ENCODE results near the gene SPACA9.

Gene SPACA9

DNA sequence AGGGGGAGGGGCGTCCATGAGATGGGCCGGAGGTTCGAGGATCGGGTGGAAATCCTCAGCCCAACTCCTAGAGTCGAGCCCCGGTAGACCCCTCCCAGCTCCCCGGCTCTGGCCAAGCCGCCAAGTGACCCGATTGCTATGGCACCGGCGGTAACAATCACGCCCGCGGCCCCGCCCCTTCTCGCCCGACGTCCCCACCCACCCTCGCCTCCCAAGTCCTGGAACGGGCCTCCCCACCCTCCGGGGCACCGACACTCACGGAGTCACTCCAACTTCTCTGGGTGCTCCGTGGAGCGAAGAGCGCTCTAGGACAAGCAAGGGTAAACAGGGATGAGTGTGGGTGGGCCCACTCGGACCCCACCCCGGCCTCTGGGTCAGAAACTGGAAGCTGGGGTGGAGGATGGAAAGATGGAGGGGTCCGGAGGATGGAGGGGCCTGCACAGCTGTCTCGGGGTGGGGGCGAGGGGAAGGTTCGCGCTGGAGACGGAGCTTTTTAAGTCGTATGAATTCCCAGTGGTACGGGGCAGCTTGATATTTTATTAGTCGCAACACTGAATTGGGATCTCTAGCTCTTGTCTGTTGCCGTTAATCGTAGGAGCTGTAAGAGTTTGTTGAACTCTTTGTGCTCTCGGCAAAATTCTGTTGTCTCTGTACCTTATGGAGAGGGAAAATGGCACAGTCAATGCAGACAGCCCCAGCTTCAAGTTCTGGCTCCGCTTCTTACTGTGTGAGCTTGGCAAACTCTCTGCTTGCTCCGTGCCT, at the start of gene SPACA9:
TSS of gene SPACA9 (plus strand) at position 204 of the 762 bp plus-strand sequence. CDS start 5,050 bp downstream, outside the sequence.
- Histone ChIP-seq H3K4me1 (ENCODE audit: insufficient read depth, insufficient read length) (peaks cover 9% of the 10 kb centered on the region), H3K27me3 (ENCODE audit: insufficient read depth, insufficient read length) (peaks cover 36% of the 10 kb centered on the region), H3K36me3 (ENCODE audit: insufficient read depth, insufficient read length, low read length) (no peaks in the 10 kb centered on the region), H3K9ac (ENCODE audit: insufficient read length, low read depth) (peak within 1 kb of the TSS; percentile 83), H3K4me3 (ENCODE audit: insufficient read length, low read depth) (peak within 1 kb of the TSS; percentile 82), H3K9me3 (ENCODE audit: insufficient read depth, low read length) (no peaks in the 10 kb centered on the region)
- TF ChIP-seq YY1 (IDR thresholded peaks at IDR 0.05; ENCODE audit: insufficient read depth, insufficient read length) (no peak), SUZ12 (IDR thresholded peaks at IDR 0.05; ENCODE audit: extremely low read depth, insufficient read depth, insufficient read length) (no peak), ZNF274 (IDR thresholded peaks at IDR 0.05; ENCODE audit: low read depth, low read length) (no peak)
- DNase-seq (ENCODE audit: low read depth, low spot score), result no peak

DNA sequence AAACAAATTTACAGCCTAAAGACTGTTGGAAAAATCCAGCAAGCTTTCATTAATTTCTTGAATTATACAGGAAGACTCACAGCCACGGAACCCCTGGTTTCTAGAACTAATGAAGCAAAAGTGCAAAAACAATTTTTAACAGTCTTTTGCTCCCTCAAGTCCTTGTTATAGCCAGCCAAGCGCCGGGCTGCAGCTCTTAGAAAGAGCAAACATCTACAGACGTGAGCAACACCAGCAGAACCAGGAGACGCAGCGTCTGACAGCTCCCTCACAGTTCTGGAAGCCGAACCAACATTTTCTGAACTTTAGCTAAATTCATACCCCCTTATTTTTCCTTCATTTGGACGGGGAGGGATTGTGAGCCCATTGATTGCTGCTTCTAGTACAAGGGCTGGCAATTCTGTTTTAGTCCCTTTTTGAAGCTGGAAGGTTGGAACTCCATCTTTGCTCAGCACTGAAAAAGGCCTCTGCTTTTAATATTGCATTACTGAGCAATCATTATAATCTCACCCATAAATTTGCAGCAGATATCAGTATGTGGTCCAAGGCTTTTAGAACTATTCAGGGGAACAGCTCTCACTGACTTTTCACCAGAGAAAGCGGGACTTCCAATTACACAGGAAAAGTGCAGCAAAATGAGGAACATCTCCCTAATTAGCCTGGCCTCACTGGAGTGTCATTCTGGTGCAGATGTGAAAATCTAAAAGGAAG, 46.4 kb upstream of the SPACA9 start:
- no peak overlapping the region for H3K9ac ChIP-seq (ENCODE audit: insufficient read length, low read depth)
- H3K4me1 ChIP-seq (ENCODE audit: insufficient read depth, insufficient read length), result no peaks in the 10 kb centered on the region
- H3K4me3 ChIP-seq (ENCODE audit: insufficient read length, low read depth), result no peak overlapping the region
- H3K36me3 ChIP-seq (ENCODE audit: insufficient read depth, insufficient read length, low read length), result no peaks in the 10 kb centered on the region
- no peaks in the 10 kb centered on the region for H3K9me3 ChIP-seq (ENCODE audit: insufficient read depth, low read length)
- no peaks in the 10 kb centered on the region for H3K27me3 ChIP-seq (ENCODE audit: insufficient read depth, insufficient read length)
- TF ChIP-seq ZNF274 (IDR thresholded peaks at IDR 0.05; ENCODE audit: low read depth, low read length) (no peak), SUZ12 (IDR thresholded peaks at IDR 0.05; ENCODE audit: extremely low read depth, insufficient read depth, insufficient read length) (no peak), YY1 (IDR thresholded peaks at IDR 0.05; ENCODE audit: insufficient read depth, insufficient read length) (no peak)
- no peak for DNase-seq (ENCODE audit: low read depth, low spot score)

DNA sequence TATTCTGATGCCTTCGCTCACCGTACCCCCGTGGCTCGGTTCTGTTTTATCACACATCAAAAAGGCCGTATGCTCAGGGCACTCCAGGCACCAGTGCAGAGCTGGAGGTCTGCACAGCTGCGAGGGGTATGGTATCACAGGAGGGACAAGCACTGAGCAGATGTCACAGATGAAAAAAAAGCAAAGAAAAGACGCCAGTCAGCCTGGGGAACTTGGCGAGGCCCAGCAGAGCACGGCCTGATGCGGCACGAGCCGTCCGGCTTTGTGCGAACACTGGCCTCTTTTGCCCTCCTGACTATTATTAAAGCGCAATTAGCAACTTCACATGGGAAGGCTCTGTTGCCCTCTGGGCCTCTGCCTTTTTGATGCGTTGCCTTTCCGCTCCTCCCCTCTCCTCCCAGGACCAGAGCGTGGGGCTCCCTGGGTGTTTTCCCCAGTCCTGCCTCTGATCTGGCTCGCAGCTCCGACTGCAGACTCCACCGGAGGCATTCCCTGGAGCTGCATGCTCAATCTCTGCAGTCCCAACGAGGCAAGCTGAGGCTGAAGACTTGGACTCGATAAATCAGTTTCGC, 45.1 kb upstream of the SPACA9 start:
- no peak overlapping the region for H3K4me3 ChIP-seq (ENCODE audit: insufficient read length, low read depth)
- H3K9me3 ChIP-seq (ENCODE audit: insufficient read depth, low read length), result no peaks in the 10 kb centered on the region
- no peak for DNase-seq (ENCODE audit: low read depth, low spot score)
- TF ChIP-seq ZNF274 (IDR thresholded peaks at IDR 0.05; ENCODE audit: low read depth, low read length) (no peak), YY1 (IDR thresholded peaks at IDR 0.05; ENCODE audit: insufficient read depth, insufficient read length) (no peak), SUZ12 (IDR thresholded peaks at IDR 0.05; ENCODE audit: extremely low read depth, insufficient read depth, insufficient read length) (no peak)
- no peaks in the 10 kb centered on the region for H3K27me3 ChIP-seq (ENCODE audit: insufficient read depth, insufficient read length)
- no peak overlapping the region for H3K9ac ChIP-seq (ENCODE audit: insufficient read length, low read depth)
- no peaks in the 10 kb centered on the region for H3K36me3 ChIP-seq (ENCODE audit: insufficient read depth, insufficient read length, low read length)
- no peaks in the 10 kb centered on the region for H3K4me1 ChIP-seq (ENCODE audit: insufficient read depth, insufficient read length)

DNA sequence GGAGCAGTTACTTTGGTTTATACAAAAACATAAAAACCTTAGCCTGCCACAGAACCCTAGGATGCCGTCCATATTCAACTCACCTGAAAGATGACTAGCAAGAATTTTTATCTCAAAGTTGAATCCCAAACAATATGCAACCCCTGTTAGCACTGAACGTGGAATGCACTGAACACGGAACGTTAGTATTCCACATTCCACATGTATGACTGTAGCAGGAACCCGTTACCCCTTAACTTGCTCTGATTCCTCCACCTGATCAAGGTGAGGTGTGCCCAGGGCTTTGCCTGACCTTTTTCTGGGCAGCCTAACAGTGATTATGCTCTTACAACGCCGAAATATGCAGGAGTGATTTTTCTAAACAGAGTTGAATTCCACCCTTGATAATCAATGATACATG, 44.4 kb upstream of the SPACA9 start:
- peaks cover 3% of the 10 kb centered on the region for H3K4me1 ChIP-seq (ENCODE audit: insufficient read depth, insufficient read length)
- H3K9me3 ChIP-seq (ENCODE audit: insufficient read depth, low read length), result no peaks in the 10 kb centered on the region
- H3K9ac ChIP-seq (ENCODE audit: insufficient read length, low read depth), result no peak overlapping the region
- DNase-seq (ENCODE audit: low read depth, low spot score), result no peak
- H3K36me3 ChIP-seq (ENCODE audit: insufficient read depth, insufficient read length, low read length), result no peaks in the 10 kb centered on the region
- no peak overlapping the region for H3K4me3 ChIP-seq (ENCODE audit: insufficient read length, low read depth)
- no peaks in the 10 kb centered on the region for H3K27me3 ChIP-seq (ENCODE audit: insufficient read depth, insufficient read length)
- TF ChIP-seq ZNF274 (IDR thresholded peaks at IDR 0.05; ENCODE audit: low read depth, low read length) (no peak), YY1 (IDR thresholded peaks at IDR 0.05; ENCODE audit: insufficient read depth, insufficient read length) (no peak), SUZ12 (IDR thresholded peaks at IDR 0.05; ENCODE audit: extremely low read depth, insufficient read depth, insufficient read length) (no peak)

DNA sequence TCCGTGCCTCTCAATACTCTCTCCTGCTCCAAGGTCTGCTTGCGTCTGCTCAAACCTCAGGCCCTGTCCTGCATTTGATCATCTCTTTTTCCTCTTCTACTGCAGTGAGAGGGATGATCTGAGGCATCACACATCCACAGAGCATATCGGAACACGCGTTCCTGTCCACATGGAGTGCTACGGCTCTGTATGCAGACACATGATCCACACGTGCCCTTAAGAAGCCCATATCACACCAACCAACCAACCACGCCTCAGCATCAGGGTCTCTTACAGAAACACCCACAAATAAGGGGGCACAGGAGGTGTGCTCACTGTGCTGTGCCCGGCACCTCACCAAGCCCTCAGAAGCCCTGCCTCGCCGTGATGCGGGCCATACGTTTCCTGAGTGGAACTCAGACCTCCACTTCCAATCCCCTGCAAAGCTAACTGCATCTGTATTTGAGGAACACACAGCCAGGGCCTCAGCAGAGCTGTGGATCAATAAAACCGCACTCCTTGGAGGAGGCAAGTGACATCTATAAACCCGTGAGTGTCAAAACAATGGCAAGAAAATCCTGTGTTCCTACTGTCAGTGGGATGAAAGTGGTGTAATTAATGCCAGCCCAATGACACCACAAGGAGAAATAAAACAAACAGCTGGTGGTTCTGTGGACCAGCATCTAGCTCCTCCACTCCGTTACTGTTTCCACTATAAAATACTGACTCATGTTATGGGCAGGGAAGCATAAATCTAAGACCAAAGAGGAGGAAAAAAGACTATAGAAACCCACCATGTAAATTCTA, 41.0 kb upstream of the SPACA9 start:
- Histone ChIP-seq H3K4me1 (ENCODE audit: insufficient read depth, insufficient read length) (peaks cover 3% of the 10 kb centered on the region), H3K27me3 (ENCODE audit: insufficient read depth, insufficient read length) (no peaks in the 10 kb centered on the region), H3K9ac (ENCODE audit: insufficient read length, low read depth) (no peak overlapping the region), H3K9me3 (ENCODE audit: insufficient read depth, low read length) (no peaks in the 10 kb centered on the region), H3K36me3 (ENCODE audit: insufficient read depth, insufficient read length, low read length) (no peaks in the 10 kb centered on the region), H3K4me3 (ENCODE audit: insufficient read length, low read depth) (no peak overlapping the region)
- TF ChIP-seq SUZ12 (IDR thresholded peaks at IDR 0.05; ENCODE audit: extremely low read depth, insufficient read depth, insufficient read length) (no peak), ZNF274 (IDR thresholded peaks at IDR 0.05; ENCODE audit: low read depth, low read length) (no peak), YY1 (IDR thresholded peaks at IDR 0.05; ENCODE audit: insufficient read depth, insufficient read length) (no peak)
- no peak for DNase-seq (ENCODE audit: low read depth, low spot score)

DNA sequence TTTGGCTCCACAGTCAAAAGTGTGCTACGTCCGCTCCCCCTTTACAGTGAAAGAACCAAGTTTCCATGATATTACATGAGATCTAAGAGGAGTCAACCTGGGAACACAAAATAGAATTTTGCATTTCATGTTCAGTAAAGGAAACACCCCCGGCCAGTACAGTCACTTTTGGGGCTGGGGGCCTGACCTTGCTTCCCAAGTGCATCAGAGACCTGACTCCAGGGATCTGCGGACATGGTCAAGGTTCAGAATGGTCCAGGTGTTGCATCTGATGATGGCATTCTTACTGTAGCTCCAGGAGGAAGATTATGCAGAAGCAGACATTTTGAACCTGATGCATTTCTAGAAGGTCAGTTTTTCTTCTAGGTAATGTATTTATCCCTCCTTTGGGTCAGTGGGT, 40.4 kb upstream of the SPACA9 start:
- DNase-seq (ENCODE audit: low read depth, low spot score), result no peak

More for the DNA sequence above, 40.4 kb upstream of the SPACA9 start:
- Histone ChIP-seq H3K9me3 (ENCODE audit: insufficient read depth, low read length) (no peaks in the 10 kb centered on the region), H3K9ac (ENCODE audit: insufficient read length, low read depth) (no peak overlapping the region), H3K36me3 (ENCODE audit: insufficient read depth, insufficient read length, low read length) (no peaks in the 10 kb centered on the region), H3K4me1 (ENCODE audit: insufficient read depth, insufficient read length) (peaks cover 3% of the 10 kb centered on the region), H3K27me3 (ENCODE audit: insufficient read depth, insufficient read length) (no peaks in the 10 kb centered on the region), H3K4me3 (ENCODE audit: insufficient read length, low read depth) (no peak overlapping the region)
- TF ChIP-seq ZNF274 (IDR thresholded peaks at IDR 0.05; ENCODE audit: low read depth, low read length) (no peak), YY1 (IDR thresholded peaks at IDR 0.05; ENCODE audit: insufficient read depth, insufficient read length) (no peak), SUZ12 (IDR thresholded peaks at IDR 0.05; ENCODE audit: extremely low read depth, insufficient read depth, insufficient read length) (no peak)

Data from NT2/D1 (cell line).